Measurements from ENCODE around the gene NOTCH1.

DNA sequence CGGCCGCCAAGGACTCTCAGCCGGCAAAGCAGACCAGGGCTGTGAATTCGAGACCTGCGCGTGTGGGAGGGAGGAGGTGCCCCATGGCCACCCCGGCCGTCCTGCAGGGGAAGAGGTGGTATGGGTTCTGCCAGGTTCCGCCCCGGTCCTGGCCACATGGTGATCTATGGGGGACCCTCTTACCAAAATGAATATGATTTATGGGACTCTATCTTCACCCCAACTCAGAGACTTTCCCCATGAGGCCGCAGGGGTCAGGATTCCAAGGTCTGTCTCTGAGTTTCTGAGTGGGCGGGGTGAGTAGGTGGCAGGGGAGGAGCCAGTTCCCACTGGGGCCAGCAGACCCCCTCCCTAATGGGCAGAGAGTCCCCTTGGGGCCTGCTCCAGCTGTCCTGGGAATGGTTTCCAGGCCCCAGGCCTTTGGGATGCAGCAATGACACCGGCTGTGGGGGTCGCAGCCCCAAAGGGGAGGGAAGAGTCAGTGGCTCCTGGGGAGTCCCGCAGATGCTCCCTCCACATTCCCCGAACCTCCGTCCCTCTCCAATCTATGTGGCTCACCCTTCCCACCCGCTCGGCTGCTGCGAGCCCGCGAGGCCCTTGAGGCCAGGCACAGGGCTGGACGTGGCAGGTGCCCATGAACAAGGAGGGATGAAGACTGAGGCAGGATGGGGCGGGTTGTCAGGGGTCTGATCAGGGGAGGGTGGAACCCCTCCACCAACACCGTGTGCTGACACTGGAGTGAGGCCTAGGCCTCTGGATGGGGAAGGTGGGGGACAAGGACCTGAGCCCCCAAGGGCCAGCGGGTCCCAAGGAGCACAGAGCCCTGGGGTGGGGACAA is 20.1 kb upstream of the NOTCH1 start:
- no peak for TF ChIP-seq CTCF (conservative IDR thresholded peaks at IDR 0.05)
- TF ChIP-seq EZH2 (IDR thresholded peaks at IDR 0.05; ENCODE audit: low read depth): no peak
